Left hindlimb (tissue), 1 donor: ENCODE data around the gene NDFIP1.
"Not testable (repeated sequence)": the region's sequence is repeated elsewhere in the genome, so short reads cannot be mapped to it uniquely, and the experiment has no call there.

Experiments
- DNase-seq: peaks from one replicate; pipeline ENCODE4 v3.0.0-alpha.2; 2018

NDFIP1 gene

GRCh38 chr5:142120247-142120935 is 11.8 kb downstream of the NDFIP1 start:
- DNase-seq: no peak

GRCh38 chr5:142122121-142122520 is 13.5 kb downstream of the NDFIP1 start:
- DNase-seq: no peak

GRCh38 chr5:142125378-142125777 is 16.8 kb downstream of the NDFIP1 start:
- DNase-seq: no peak

- no peak for DNase-seq
Observed at GRCh38 chr5:142125963-142126362, 17.4 kb downstream of the NDFIP1 start.

- DNase-seq: no peak
Observed at GRCh38 chr5:142128675-142129208, 20.2 kb downstream of the NDFIP1 start.

GRCh38 chr5:142129446-142130066 is 21.0 kb downstream of the NDFIP1 start:
- no peak for DNase-seq

GRCh38 chr5:142131394-142131793 is 22.8 kb downstream of the NDFIP1 start:
- DNase-seq: no peak

GRCh38 chr5:142132916-142133315 is 24.3 kb downstream of the NDFIP1 start:
- no peak for DNase-seq

- no peak for DNase-seq
Observed at GRCh38 chr5:142133330-142134206, 25.0 kb downstream of the NDFIP1 start.

- DNase-seq: no peak
Observed at GRCh38 chr5:142134331-142135010, 25.9 kb downstream of the NDFIP1 start.

- DNase-seq: no peak
Observed at GRCh38 chr5:142141463-142141862, 32.9 kb downstream of the NDFIP1 start.

- no peak for DNase-seq
Observed at GRCh38 chr5:142143878-142144277, 35.3 kb downstream of the NDFIP1 start.

- DNase-seq: peak; percentile 46
Observed at GRCh38 chr5:142145106-142145900, 36.7 kb downstream of the NDFIP1 start.

- DNase-seq: no peak
Observed at GRCh38 chr5:142149363-142149762, 40.8 kb downstream of the NDFIP1 start.

- no peak for DNase-seq
Observed at GRCh38 chr5:142150431-142150830, 41.9 kb downstream of the NDFIP1 start.

- peak; percentile 50 for DNase-seq
Observed at GRCh38 chr5:142151436-142152383, 43.1 kb downstream of the NDFIP1 start.

- DNase-seq: no peak
Observed at GRCh38 chr5:142152384-142152732, 43.8 kb downstream of the NDFIP1 start.

- DNase-seq: no peak
Observed at GRCh38 chr5:142153674-142154448, 45.3 kb downstream of the NDFIP1 start.

- DNase-seq: not testable (repeated sequence)
Observed at GRCh38 chr5:142154449-142154841, 45.9 kb downstream of the NDFIP1 start.

GRCh38 chr5:142156839-142157463 is 48.4 kb downstream of the NDFIP1 start:
- no peak for DNase-seq
